A549 (cell line): ENCODE data around the gene NRN1.

Experiments
- CEBPB ChIP-seq, 2 experiments: fragments of >200 bp in 1 of 2; sonication (Bioruptor Twin) in 1 of 2; formaldehyde crosslinking in 1 of 2; IDR thresholded peaks; 2 replicates each; pipeline ENCODE4 v1.6.1; 2012 to 2016
- CHD4 ChIP-seq: fragments of 200-600 bp; sonication (generic); IDR thresholded peaks from 2 replicates; pipeline ENCODE4 v1.6.1; 2016; ENCODE audit warnings: antibody characterized with exemption, mild to moderate bottlenecking, borderline replicate concordance
- CTCF ChIP-seq: fragments of >200 bp; sonication (Bioruptor Twin); formaldehyde crosslinking; IDR thresholded peaks from 3 replicates; pipeline ENCODE4 v1.5.1; 2016
- RAD21 ChIP-seq, 2 experiments: fragments of >200 bp in 1 of 2; sonication (Bioruptor Twin) in 1 of 2; formaldehyde crosslinking in 1 of 2; IDR thresholded peaks in 1 of 2; conservative IDR thresholded peaks in 1 of 2; 2 replicates in 1 of 2; 3 replicates in 1 of 2; pipeline ENCODE4 v1.6.1; 2012 to 2018; ENCODE audit warnings: inconsistent platforms in 1 of 2
- TF ChIP-seq, protein P1 (sequence below): fragments of 250-450 bp; sonication (Bioruptor Pico); IDR thresholded peaks from 2 replicates; pipeline ENCODE4 v1.5.0; 2021; ENCODE audit warnings: mild to moderate bottlenecking, moderate library complexity, borderline replicate concordance

- TF ChIP-seq RAD21 (conservative IDR thresholded peaks at IDR 0.05 in 1 of 2, IDR thresholded peaks at IDR 0.05 in 1 of 2) (no peak), CTCF (no peak), CHD4 (no peak), CEBPB (IDR thresholded peaks at IDR 0.05) (no peak)
- TF ChIP-seq, protein P1, sequence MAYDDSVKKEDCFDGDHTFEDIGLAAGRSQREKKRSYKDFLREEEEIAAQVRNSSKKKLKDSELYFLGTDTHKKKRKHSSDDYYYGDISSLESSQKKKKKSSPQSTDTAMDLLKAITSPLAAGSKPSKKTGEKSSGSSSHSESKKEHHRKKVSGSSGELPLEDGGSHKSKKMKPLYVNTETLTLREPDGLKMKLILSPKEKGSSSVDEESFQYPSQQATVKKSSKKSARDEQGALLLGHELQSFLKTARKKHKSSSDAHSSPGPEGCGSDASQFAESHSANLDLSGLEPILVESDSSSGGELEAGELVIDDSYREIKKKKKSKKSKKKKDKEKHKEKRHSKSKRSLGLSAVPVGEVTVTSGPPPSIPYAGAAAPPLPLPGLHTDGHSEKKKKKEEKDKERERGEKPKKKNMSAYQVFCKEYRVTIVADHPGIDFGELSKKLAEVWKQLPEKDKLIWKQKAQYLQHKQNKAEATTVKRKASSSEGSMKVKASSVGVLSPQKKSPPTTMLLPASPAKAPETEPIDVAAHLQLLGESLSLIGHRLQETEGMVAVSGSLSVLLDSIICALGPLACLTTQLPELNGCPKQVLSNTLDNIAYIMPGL (CRISPR knock-in tag): no peak
Measured at GRCh38 chr6:5961836-5962235, 44.9 kb downstream of the NRN1 start.
